ENCODE data around the gene ACKR3.

ACKR3 gene

DNA sequence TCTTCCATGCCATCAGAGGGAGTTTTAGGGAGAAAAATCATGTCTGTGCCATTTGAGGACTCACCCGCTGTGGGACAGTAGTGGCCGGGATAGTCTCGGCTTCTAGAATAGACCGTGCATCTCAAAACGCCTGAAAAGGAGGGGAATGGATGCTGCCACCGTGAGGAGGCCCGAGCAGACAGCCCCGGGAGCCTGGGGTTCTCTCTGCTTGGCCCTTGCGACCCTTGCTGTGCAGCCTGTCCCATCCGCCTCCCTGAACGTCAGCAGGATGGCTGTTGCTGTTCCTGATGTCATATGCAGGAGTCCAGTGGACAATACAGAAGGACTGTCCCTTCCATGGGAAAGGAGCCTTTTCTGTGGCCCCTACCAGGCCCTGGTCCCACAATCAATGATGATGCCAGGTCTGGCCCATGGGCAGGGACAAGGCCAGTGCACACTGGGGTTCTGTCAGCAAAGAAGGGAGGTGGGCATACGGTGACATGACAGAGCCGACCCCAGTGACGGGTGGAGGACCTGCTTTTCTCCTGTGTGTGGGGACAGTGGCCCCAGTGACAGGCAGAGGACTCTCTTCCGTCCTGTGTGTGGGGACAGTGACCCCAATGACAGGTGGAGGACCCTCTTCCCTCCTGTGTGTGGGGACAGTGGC lies 58.8 kb downstream of the ACKR3 start:
- no peak overlapping the region for H3K27ac ChIP-seq
- no peaks in the 10 kb centered on the region for H3K36me3 ChIP-seq (ENCODE audit: insufficient read depth, low read length)
- H3K9me3 ChIP-seq (ENCODE audit: low read depth, low read length): no peaks in the 10 kb centered on the region
- no peak overlapping the region for H3K9ac ChIP-seq (ENCODE audit: insufficient read length)
- H3K4me3 ChIP-seq: no peak overlapping the region
- TF ChIP-seq POLR2AphosphoS5 (IDR thresholded peaks at IDR 0.05; ENCODE audit: borderline replicate concordance, low read depth, low read length) (no peak), EZH2 (IDR thresholded peaks at IDR 0.05) (no peak), FOXP2 (optimal IDR thresholded peaks at IDR 0.05; ENCODE audit: control extremely low read depth, extremely low read length, insufficient read depth) (no peak)
- no peak for DNase-seq (ENCODE audit: low read depth, low spot score)

DNA sequence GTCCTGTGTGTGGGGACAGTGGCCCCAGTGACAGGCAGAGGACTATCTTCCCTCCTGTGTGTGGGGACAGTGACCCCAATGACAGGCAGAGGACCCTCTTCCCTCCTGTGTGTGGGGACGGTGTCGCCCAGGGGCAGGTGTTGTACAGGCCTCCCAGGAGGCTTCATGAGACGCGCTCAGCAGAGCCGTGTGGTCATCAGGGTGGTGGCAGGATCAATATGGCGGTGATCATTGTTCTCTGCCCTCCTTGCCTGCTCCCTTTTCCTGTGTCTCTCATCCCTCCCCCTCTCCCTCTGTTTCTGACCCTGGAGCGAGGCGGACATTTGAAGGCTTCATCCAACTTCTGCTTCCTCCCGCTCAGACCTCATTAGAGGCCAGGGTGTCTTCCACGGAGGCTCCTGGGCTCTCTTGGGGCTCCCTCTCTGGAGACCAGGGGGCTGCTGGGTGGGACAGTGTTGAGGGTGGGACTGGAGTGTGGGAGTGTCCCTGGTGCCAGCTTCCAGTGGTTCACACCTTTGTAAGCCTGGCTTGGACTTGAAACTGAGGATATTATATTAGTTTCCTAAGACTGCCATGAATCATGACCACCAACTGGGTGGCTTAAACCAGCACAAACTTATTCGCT lies 59.5 kb downstream of the ACKR3 start:
- Histone ChIP-seq H3K9me3 (ENCODE audit: low read depth, low read length) (no peaks in the 10 kb centered on the region), H3K36me3 (ENCODE audit: insufficient read depth, low read length) (no peaks in the 10 kb centered on the region), H3K27ac (no peak overlapping the region), H3K4me3 (no peak overlapping the region), H3K9ac (ENCODE audit: insufficient read length) (no peak overlapping the region)
- no peak for TF ChIP-seq FOXP2 (optimal IDR thresholded peaks at IDR 0.05; ENCODE audit: control extremely low read depth, extremely low read length, insufficient read depth)
- TF ChIP-seq POLR2AphosphoS5 (IDR thresholded peaks at IDR 0.05; ENCODE audit: borderline replicate concordance, low read depth, low read length): no peak
- TF ChIP-seq EZH2 (IDR thresholded peaks at IDR 0.05): no peak
- DNase-seq (ENCODE audit: low read depth, low spot score): no peak

DNA sequence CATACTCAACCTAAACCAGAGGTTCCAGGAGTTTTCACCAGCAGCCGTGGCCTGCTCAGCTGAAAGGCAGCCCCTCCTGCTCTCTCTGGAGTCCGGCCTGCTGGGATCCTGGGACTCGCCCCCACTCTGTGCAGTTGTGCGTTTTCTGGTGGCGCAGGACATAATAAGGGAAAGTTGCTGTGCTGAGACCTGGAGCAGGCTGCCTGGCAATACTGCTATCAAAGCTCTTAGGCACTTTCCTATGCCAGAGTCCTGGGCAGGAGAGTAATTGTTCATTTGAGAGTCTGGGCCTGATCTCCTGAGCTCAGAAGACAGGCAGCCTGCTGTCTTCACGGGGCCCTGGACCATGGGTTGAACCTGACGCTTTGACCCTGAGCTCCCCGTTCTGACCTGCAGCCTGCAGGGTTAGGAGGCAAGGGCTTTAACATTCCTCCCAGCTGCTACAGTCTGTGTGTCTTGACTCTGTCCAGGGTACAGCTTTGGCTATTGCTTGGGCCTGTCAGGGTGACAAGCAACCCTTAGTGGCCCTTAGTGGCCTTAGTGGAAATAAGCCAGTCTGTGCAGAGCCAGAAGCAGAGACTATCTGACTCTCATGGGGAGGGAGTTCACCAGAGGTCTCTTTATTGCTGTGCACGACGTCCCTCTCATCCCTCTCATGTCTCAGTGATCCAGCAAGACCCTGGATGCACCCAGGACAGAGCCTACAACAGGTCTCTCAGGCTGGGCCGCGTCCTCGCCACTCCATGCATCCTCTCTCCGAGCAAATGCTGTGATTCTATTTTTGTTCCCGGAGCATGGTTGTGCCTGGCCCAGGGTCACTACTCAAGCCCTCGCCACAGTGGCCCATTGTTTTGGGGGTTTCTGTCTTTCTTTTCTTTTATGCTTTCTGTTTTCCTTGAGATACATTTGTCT lies 60.6 kb downstream of the ACKR3 start:
- Histone ChIP-seq H3K9me3 (ENCODE audit: low read depth, low read length) (no peaks in the 10 kb centered on the region), H3K4me3 (no peak overlapping the region), H3K36me3 (ENCODE audit: insufficient read depth, low read length) (no peaks in the 10 kb centered on the region), H3K27ac (no peak overlapping the region), H3K9ac (ENCODE audit: insufficient read length) (no peak overlapping the region)
- no peak for DNase-seq (ENCODE audit: low read depth, low spot score)
- TF ChIP-seq FOXP2 (optimal IDR thresholded peaks at IDR 0.05; ENCODE audit: control extremely low read depth, extremely low read length, insufficient read depth): no peak

DNA sequence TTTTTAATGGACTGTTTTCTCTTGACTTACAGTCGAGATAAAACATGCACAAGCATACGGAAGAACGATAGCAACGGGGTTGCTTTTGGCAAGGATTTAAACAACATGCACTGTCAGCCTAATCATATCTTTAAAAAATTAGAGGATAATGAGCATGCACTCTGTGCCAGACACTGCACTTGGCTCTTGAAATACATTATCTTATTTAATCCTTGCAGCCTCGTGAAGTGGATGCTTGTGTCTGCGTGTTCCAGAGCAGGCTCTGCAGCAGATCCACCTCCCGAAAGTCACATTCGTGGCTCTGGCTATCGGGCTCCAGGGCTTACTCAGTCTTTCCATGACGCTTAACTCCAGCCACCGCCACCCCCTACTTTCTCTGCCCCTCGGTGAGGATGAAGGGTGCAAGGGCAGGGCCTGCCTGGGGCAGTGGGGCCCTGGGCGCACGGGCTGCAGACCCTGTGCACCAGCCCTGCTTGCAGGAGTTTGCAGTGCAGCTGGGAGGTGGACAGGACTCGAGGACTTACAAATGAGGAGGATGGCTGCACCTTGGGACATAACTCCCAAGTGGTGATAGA lies 61.7 kb downstream of the ACKR3 start:
- Histone ChIP-seq H3K36me3 (ENCODE audit: insufficient read depth, low read length) (no peaks in the 10 kb centered on the region), H3K9me3 (ENCODE audit: low read depth, low read length) (no peaks in the 10 kb centered on the region), H3K27ac (no peak overlapping the region), H3K9ac (ENCODE audit: insufficient read length) (no peak overlapping the region), H3K4me3 (no peak overlapping the region)
- TF ChIP-seq POLR2AphosphoS5 (IDR thresholded peaks at IDR 0.05; ENCODE audit: borderline replicate concordance, low read depth, low read length): no peak
- no peak for TF ChIP-seq FOXP2 (optimal IDR thresholded peaks at IDR 0.05; ENCODE audit: control extremely low read depth, extremely low read length, insufficient read depth)
- TF ChIP-seq EZH2 (IDR thresholded peaks at IDR 0.05): no peak
- DNase-seq (ENCODE audit: low read depth, low spot score): no peak

DNA sequence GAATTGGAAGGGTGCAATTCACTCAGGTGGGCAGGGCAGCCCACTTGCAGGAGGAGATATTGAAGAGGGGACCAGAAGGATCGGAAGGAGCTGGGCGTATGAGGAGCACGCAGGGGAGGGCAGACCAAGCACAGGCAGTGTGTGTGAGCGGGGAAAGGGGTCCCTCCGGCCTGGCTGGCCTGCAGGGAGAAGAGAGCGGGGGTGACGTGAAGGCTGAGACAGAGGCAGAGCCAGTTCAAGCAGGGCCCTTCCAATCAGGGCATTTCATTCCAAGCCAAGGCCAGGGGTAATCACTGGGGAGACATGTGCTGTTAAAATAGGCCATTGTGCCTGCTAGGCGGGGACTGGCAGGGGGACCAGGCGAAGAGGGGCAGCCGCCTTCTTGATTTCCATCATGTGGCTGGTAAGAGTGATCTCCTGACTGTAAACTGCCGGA lies 62.2 kb downstream of the ACKR3 start:
- no peak for DNase-seq (ENCODE audit: low read depth, low spot score)
- TF ChIP-seq FOXP2 (optimal IDR thresholded peaks at IDR 0.05; ENCODE audit: control extremely low read depth, extremely low read length, insufficient read depth) (no peak), EZH2 (IDR thresholded peaks at IDR 0.05) (no peak), POLR2AphosphoS5 (IDR thresholded peaks at IDR 0.05; ENCODE audit: borderline replicate concordance, low read depth, low read length) (no peak)
- no peak overlapping the region for H3K27ac ChIP-seq
- no peak overlapping the region for H3K4me3 ChIP-seq
- no peaks in the 10 kb centered on the region for H3K9me3 ChIP-seq (ENCODE audit: low read depth, low read length)
- H3K9ac ChIP-seq (ENCODE audit: insufficient read length): no peak overlapping the region
- no peaks in the 10 kb centered on the region for H3K36me3 ChIP-seq (ENCODE audit: insufficient read depth, low read length)
